ENCODE measurements around the gene PTPN18.

The PTPN18 gene

GRCh38 chr2:130363479-130363878, 7.6 kb downstream of the PTPN18 start:
- H3K27ac Mint-ChIP-seq = no peak overlapping the region

GRCh38 chr2:130365075-130365474, 9.2 kb downstream of the PTPN18 start:
- Mint-ChIP-seq H3K4me3 (no peak overlapping the region), H3K4me1 (ENCODE audit: low read depth) (peaks cover 43% of the 10 kb centered on the region), H3K9me3 (no peaks in the 10 kb centered on the region), H3K27ac (no peak overlapping the region), H3K27me3 (no peaks in the 10 kb centered on the region), H3K36me3 (ENCODE audit: low read depth) (peaks cover 43% of the 10 kb centered on the region)
- intact Hi-C loops (cut with micrococcal nuclease) = no loop called here

More at GRCh38 chr2:130363479-130363878, 7.6 kb downstream of the PTPN18 start:
- H3K27me3 Mint-ChIP-seq = no peaks in the 10 kb centered on the region
- no peak overlapping the region for H3K4me3 Mint-ChIP-seq
- no peaks in the 10 kb centered on the region for H3K9me3 Mint-ChIP-seq
- peaks cover 50% of the 10 kb centered on the region for H3K36me3 Mint-ChIP-seq (ENCODE audit: low read depth)
- intact Hi-C loops (cut with micrococcal nuclease) = no loop called here
- peaks cover 42% of the 10 kb centered on the region for H3K4me1 Mint-ChIP-seq (ENCODE audit: low read depth)

- H3K9me3 Mint-ChIP-seq = no peaks in the 10 kb centered on the region
- H3K36me3 Mint-ChIP-seq (ENCODE audit: low read depth) = peaks cover 52% of the 10 kb centered on the region
- no peak overlapping the region for H3K4me3 Mint-ChIP-seq
- no peaks in the 10 kb centered on the region for H3K27me3 Mint-ChIP-seq
- peaks cover 44% of the 10 kb centered on the region for H3K4me1 Mint-ChIP-seq (ENCODE audit: low read depth)
- H3K27ac Mint-ChIP-seq = no peak overlapping the region
- intact Hi-C loops (cut with micrococcal nuclease) = no loop called here
Observed at GRCh38 chr2:130365963-130366362, 10.1 kb downstream of the PTPN18 start.

GRCh38 chr2:130366720-130367119, 10.9 kb downstream of the PTPN18 start:
- H3K4me1 Mint-ChIP-seq (ENCODE audit: low read depth) = peaks cover 52% of the 10 kb centered on the region
- peaks cover 56% of the 10 kb centered on the region for H3K36me3 Mint-ChIP-seq (ENCODE audit: low read depth)
- H3K4me3 Mint-ChIP-seq = no peak overlapping the region
- H3K27me3 Mint-ChIP-seq = no peaks in the 10 kb centered on the region
- H3K9me3 Mint-ChIP-seq = no peaks in the 10 kb centered on the region
- no peak overlapping the region for H3K27ac Mint-ChIP-seq
- intact Hi-C loops (cut with micrococcal nuclease) = no loop called here

- Mint-ChIP-seq H3K27ac (no peak overlapping the region), H3K36me3 (ENCODE audit: low read depth) (peaks cover 71% of the 10 kb centered on the region), H3K9me3 (no peaks in the 10 kb centered on the region), H3K4me3 (no peak overlapping the region), H3K4me1 (ENCODE audit: low read depth) (peaks cover 70% of the 10 kb centered on the region), H3K27me3 (no peaks in the 10 kb centered on the region)
- intact Hi-C loops (cut with micrococcal nuclease) = no loop called here
Observed at GRCh38 chr2:130368786-130369185, 12.9 kb downstream of the PTPN18 start.

GRCh38 chr2:130369311-130369964, 13.6 kb downstream of the PTPN18 start:
- H3K4me1 Mint-ChIP-seq (ENCODE audit: low read depth) = peaks cover 76% of the 10 kb centered on the region
- H3K36me3 Mint-ChIP-seq (ENCODE audit: low read depth) = peaks cover 71% of the 10 kb centered on the region
- intact Hi-C loops (cut with micrococcal nuclease) = no loop called here
- H3K27me3 Mint-ChIP-seq = no peaks in the 10 kb centered on the region
- H3K9me3 Mint-ChIP-seq = no peaks in the 10 kb centered on the region
- H3K27ac Mint-ChIP-seq = peak overlapping the region; percentile 98
- H3K4me3 Mint-ChIP-seq = no peak overlapping the region

- H3K36me3 Mint-ChIP-seq (ENCODE audit: low read depth) = peaks cover 72% of the 10 kb centered on the region
- H3K27ac Mint-ChIP-seq = peak overlapping the region; percentile 98
- intact Hi-C loops (cut with micrococcal nuclease) = no loop called here
- peaks cover 81% of the 10 kb centered on the region for H3K4me1 Mint-ChIP-seq (ENCODE audit: low read depth)
- H3K27me3 Mint-ChIP-seq = no peaks in the 10 kb centered on the region
- H3K4me3 Mint-ChIP-seq = no peak overlapping the region
- no peaks in the 10 kb centered on the region for H3K9me3 Mint-ChIP-seq
Observed at GRCh38 chr2:130369965-130370341, 14.1 kb downstream of the PTPN18 start.

GRCh38 chr2:130370490-130370889, 14.6 kb downstream of the PTPN18 start:
- peaks cover 77% of the 10 kb centered on the region for H3K36me3 Mint-ChIP-seq (ENCODE audit: low read depth)
- peak overlapping the region; percentile 98 for H3K27ac Mint-ChIP-seq
- intact Hi-C loops (cut with micrococcal nuclease) = no loop called here
- H3K4me1 Mint-ChIP-seq (ENCODE audit: low read depth) = peaks cover 83% of the 10 kb centered on the region
- no peak overlapping the region for H3K4me3 Mint-ChIP-seq
- no peaks in the 10 kb centered on the region for H3K9me3 Mint-ChIP-seq
- H3K27me3 Mint-ChIP-seq = no peaks in the 10 kb centered on the region

- peak overlapping the region; percentile 95 for H3K4me3 Mint-ChIP-seq
- H3K4me1 Mint-ChIP-seq (ENCODE audit: low read depth) = peaks cover 86% of the 10 kb centered on the region
- peaks cover 89% of the 10 kb centered on the region for H3K36me3 Mint-ChIP-seq (ENCODE audit: low read depth)
- peak overlapping the region; percentile 98 for H3K27ac Mint-ChIP-seq
- intact Hi-C loops (cut with micrococcal nuclease) = loop anchor here (1.0 kb wide), 3 partner anchors 15 to 29 kb away; partner anchors contain the start of genes IMP4 and PTPN18
- no peaks in the 10 kb centered on the region for H3K27me3 Mint-ChIP-seq
- H3K9me3 Mint-ChIP-seq = no peaks in the 10 kb centered on the region
Observed at GRCh38 chr2:130371723-130372054, 15.8 kb downstream of the PTPN18 start.

- Mint-ChIP-seq H3K9me3 (no peaks in the 10 kb centered on the region), H3K4me1 (ENCODE audit: low read depth) (peaks cover 90% of the 10 kb centered on the region), H3K27ac (peak overlapping the region; percentile 98), H3K4me3 (peak overlapping the region; percentile 95), H3K36me3 (ENCODE audit: low read depth) (peaks cover 89% of the 10 kb centered on the region), H3K27me3 (no peaks in the 10 kb centered on the region)
- intact Hi-C loops (cut with micrococcal nuclease) = loop anchor here (1.0 kb wide), 3 partner anchors 16 to 30 kb away; partner anchors contain the start of genes IMP4 and PTPN18
Observed at GRCh38 chr2:130372055-130372832, 16.4 kb downstream of the PTPN18 start.

GRCh38 chr2:130372833-130373807, 17.3 kb downstream of the PTPN18 start:
- Mint-ChIP-seq H3K27ac (peak overlapping the region; percentile 98), H3K4me1 (ENCODE audit: low read depth) (peaks cover 94% of the 10 kb centered on the region), H3K4me3 (peak overlapping the region; percentile 95), H3K36me3 (ENCODE audit: low read depth) (peaks cover 87% of the 10 kb centered on the region), H3K9me3 (no peaks in the 10 kb centered on the region), H3K27me3 (no peaks in the 10 kb centered on the region)
- intact Hi-C loops (cut with micrococcal nuclease) = loop anchor here (1.0 kb wide), 3 partner anchors 17 to 31 kb away; partner anchors contain the start of genes IMP4 and PTPN18

- Mint-ChIP-seq H3K4me3 (peak overlapping the region; percentile 95), H3K36me3 (ENCODE audit: low read depth) (peaks cover 82% of the 10 kb centered on the region), H3K27me3 (no peaks in the 10 kb centered on the region), H3K4me1 (ENCODE audit: low read depth) (peaks cover 86% of the 10 kb centered on the region), H3K27ac (peak overlapping the region; percentile 98), H3K9me3 (no peaks in the 10 kb centered on the region)
- intact Hi-C loops (cut with micrococcal nuclease) = no loop called here
Observed at GRCh38 chr2:130373808-130374365, 18.0 kb downstream of the PTPN18 start.

- Mint-ChIP-seq H3K9me3 (no peaks in the 10 kb centered on the region), H3K36me3 (ENCODE audit: low read depth) (peaks cover 89% of the 10 kb centered on the region), H3K27me3 (no peaks in the 10 kb centered on the region), H3K4me1 (ENCODE audit: low read depth) (peaks cover 83% of the 10 kb centered on the region), H3K27ac (peak overlapping the region; percentile 98), H3K4me3 (peak overlapping the region; percentile 95)
- intact Hi-C loops (cut with micrococcal nuclease) = no loop called here
Observed at GRCh38 chr2:130374587-130375290, 18.9 kb downstream of the PTPN18 start.

Measured in dendritic cell treated with granulocyte-macrophage colony-stimulating factor and Interleukin-4, amounts not matched to agents 40 ng/mL and 50 ng/mL, for 4 days (primary cell).